Endothelial cell of umbilical vein (primary cell): ENCODE data around the gene ANKRD12. TPM values are rescaled to one million over a fixed set of nuclear protein-coding genes. Genes with fewer than 3 reads are reported as not detected.

Experiments
- BruUV-seq: library from RNA; stranded (reverse); fragments of 400-500 nt; replicated peaks from 2 replicates; lab custom pipeline; 2021; lab: Mats Ljungman, UMichigan
- CTCF ChIA-PET: fragments of 300-600, 350-600 bp; sonication (Branson Sonifier 250); formaldehyde crosslinking; loops from one replicate; lab custom pipeline; 2021; ENCODE audit warnings: antibody characterized with exemption, inconsistent platforms; lab: Charles Lee
- POLR2A ChIA-PET: fragments of 300-600, 350-600 bp; sonication (Branson Sonifier 250); formaldehyde crosslinking; loops from one replicate; lab custom pipeline; 2021; ENCODE audit warnings: antibody characterized with exemption, inconsistent platforms; lab: Charles Lee
- DNase-seq: peaks from one replicate; pipeline ENCODE4 v3.0.0-alpha.2; 2011; ENCODE audit warnings: low read depth, low spot score
- FAIRE-seq: peaks from 2 replicates; lab custom pipeline; 2011; peaks lifted over from hg19 to GRCh38; lab: Jason Lieb, UNC
- H2AFZ ChIP-seq: 2 replicates; pipeline ENCODE4 v1.6.0; 2012; ENCODE audit warnings: low read depth, low read length, control low read depth, inconsistent platforms
- H3K27ac ChIP-seq: 2 replicates; pipeline ENCODE4 v1.5.1; 2011; ENCODE audit warnings: low read depth, mild to moderate bottlenecking, control low read depth, low read length, moderate library complexity; ENCODE audit not compliant: insufficient read depth
- H3K27me3 ChIP-seq, 2 experiments: 2 replicates each; pipeline versions ENCODE4 v1.6.0 to v1.6.1; 2011; ENCODE audit warnings: low read length in 2 of 2, mixed read lengths in 1 of 2; ENCODE audit not compliant: control insufficient read depth in 2 of 2, insufficient read depth in 2 of 2
- H3K36me3 ChIP-seq, 2 experiments: 2 replicates in 1 of 2; 3 replicates in 1 of 2; pipeline ENCODE4 v1.5.1; 2011; ENCODE audit warnings: low read length in 2 of 2, mild to moderate bottlenecking in 1 of 2, moderate library complexity in 1 of 2; ENCODE audit not compliant: control insufficient read depth in 2 of 2, insufficient read depth in 2 of 2; ENCODE audit errors: extremely low read depth in 1 of 2
- H3K4me1 ChIP-seq: 3 replicates; pipeline ENCODE4 v1.5.1; 2011; ENCODE audit warnings: mild to moderate bottlenecking, low read length; ENCODE audit not compliant: control insufficient read depth, insufficient read depth; ENCODE audit errors: extremely low read depth
- H3K4me2 ChIP-seq: 2 replicates; pipeline ENCODE4 v1.6.1; 2011; ENCODE audit warnings: low read length, control low read depth, mixed read lengths; ENCODE audit not compliant: insufficient read depth
- H3K4me3 ChIP-seq, 3 experiments: fragments of 200-600 bp in 1 of 3; sonication (generic), shearing (Covaris generic) in 1 of 3; replicated peaks in 1 of 3; 2 replicates each; pipeline ENCODE4 v1.5.1; 2011 to 2016; ENCODE audit warnings: control low read depth in 3 of 3, low read length in 3 of 3, mild to moderate bottlenecking in 2 of 3, inconsistent platforms in 1 of 3, low read depth in 1 of 3, moderate library complexity in 1 of 3; ENCODE audit not compliant: insufficient read depth in 1 of 3
- H3K79me2 ChIP-seq: 2 replicates; pipeline ENCODE4 v1.6.0; 2012; ENCODE audit warnings: low read length, inconsistent platforms; ENCODE audit not compliant: control insufficient read depth, insufficient read depth
- H3K9ac ChIP-seq: replicated peaks from 2 replicates; pipeline ENCODE3; 2011; ENCODE audit warnings: low read length, control low read depth; ENCODE audit not compliant: insufficient read depth; ENCODE audit errors: extremely low read depth
- H3K9me1 ChIP-seq: replicated peaks from 3 replicates; pipeline ENCODE4 v1.6.0; 2011; ENCODE audit warnings: mild to moderate bottlenecking, low read length; ENCODE audit not compliant: control insufficient read depth, insufficient read depth; ENCODE audit errors: extremely low read depth
- H3K9me3 ChIP-seq: replicated peaks from 2 replicates; pipeline ENCODE4 v1.5.1; 2012; ENCODE audit warnings: low read length, inconsistent platforms; ENCODE audit not compliant: control insufficient read depth, insufficient read depth
- H4K20me1 ChIP-seq: replicated peaks from 2 replicates; pipeline ENCODE3; 2011; ENCODE audit warnings: mild to moderate bottlenecking, low read length; ENCODE audit not compliant: control insufficient read depth, insufficient read depth; ENCODE audit errors: extremely low read depth
- EZH2 ChIP-seq: IDR thresholded peaks from 2 replicates; pipeline ENCODE4 v1.6.1; 2012; ENCODE audit warnings: borderline replicate concordance, low read depth, mild to moderate bottlenecking, moderate library complexity, low read length, inconsistent platforms; ENCODE audit not compliant: severe bottlenecking
- FOS ChIP-seq: IDR thresholded peaks from 2 replicates; pipeline ENCODE4 v1.6.1; 2011; ENCODE audit warnings: mild to moderate bottlenecking, low read length, moderate library complexity, borderline replicate concordance; ENCODE audit not compliant: insufficient read depth
- GATA2 ChIP-seq: IDR thresholded peaks from 2 replicates; pipeline ENCODE4 v1.7.0; 2011; ENCODE audit warnings: low read depth, mild to moderate bottlenecking, moderate library complexity, mixed read lengths, low read length; ENCODE audit not compliant: insufficient read length, insufficient read depth
- POLR2A ChIP-seq: IDR thresholded peaks from 2 replicates; pipeline ENCODE4 v1.6.1; 2012; ENCODE audit warnings: low read depth, mild to moderate bottlenecking, control low read depth, low read length
- POLR2AphosphoS5 ChIP-seq: IDR thresholded peaks from 2 replicates; pipeline ENCODE4 v1.6.1; 2012; ENCODE audit warnings: low read depth, mild to moderate bottlenecking, control low read depth, low read length, moderate library complexity; ENCODE audit not compliant: insufficient read depth
- dilution Hi-C: fragments of 300-500 bp; cut with MboI; formaldehyde crosslinking; loops from one replicate; pipeline ENCODE4 v1.15.0; 2019; ENCODE audit warnings: low sequenced_read_pairs; ENCODE audit not compliant: extremely low pct_ligation_motif_present
- intact Hi-C: fragments of 100-400 bp; cut with micrococcal nuclease; formaldehyde crosslinking; loops from one replicate; pipeline ENCODE4 v1.10.0; 2022
- polyA plus RNA-seq, 4 experiments: library from polyadenylated mRNA; depleted of rRNA in 3 of 4; stranded (reverse) in 3 of 4; unstranded in 1 of 4; fragments of >200 nt; gene quantifications; 2 replicates each; pipeline versions ENCODE4 v1.2.1 to v1.2.3, GENCODE V29; 2011 to 2012; ENCODE audit warnings: missing spikeins in 1 of 4
- total RNA-seq: library from RNA; stranded (reverse); gene quantifications from 2 replicates; pipeline ENCODE4 v1.2.3, GENCODE V29; 2021
- TF ChIP-seq, protein P1 (sequence below): IDR thresholded peaks from 2 replicates; pipeline ENCODE4 v1.6.1; 2011; ENCODE audit not compliant: insufficient read depth, insufficient read length

ANKRD12 gene
- total and polyA plus RNA-seq, 2 donors (not counting 3 experiments of a cell fraction or from before 2014, with no cell fraction given): 1.5 to 25.4 TPM

DNA sequence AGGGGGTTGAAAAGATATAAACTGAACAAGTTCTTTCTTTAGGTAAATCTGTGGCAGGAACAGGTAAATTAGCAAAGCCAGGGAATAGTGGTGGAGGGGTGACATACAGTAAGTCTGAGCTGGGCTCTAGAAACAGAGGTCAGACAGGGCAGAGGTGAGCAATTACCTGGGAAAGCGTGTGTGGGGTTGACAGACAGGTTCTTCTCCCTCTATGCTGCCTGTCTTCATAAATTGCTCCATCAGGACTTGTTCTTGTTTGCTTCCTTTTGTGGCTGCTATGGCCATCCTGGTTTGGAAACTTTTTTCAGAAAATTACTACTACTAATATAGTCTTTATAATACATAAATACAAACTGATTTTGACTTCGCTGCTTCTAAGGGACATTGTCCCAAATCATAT lies 3.4 kb upstream of the ANKRD12 start:
- dilution Hi-C loops: no loop called here
- Histone ChIP-seq H3K4me1 (peaks cover 8% of the 10 kb centered on the region), H3K36me3 (peaks cover 5 to 22% of the 10 kb centered on the region in 2 experiments), H3K79me2 (peaks cover 23% of the 10 kb centered on the region), H3K9me3 (no peaks in the 10 kb centered on the region), H3K27ac (no peak overlapping the region), H3K4me2 (no peak overlapping the region), H3K9ac (no peak overlapping the region), H2AFZ (no peak overlapping the region), H4K20me1 (no peaks in the 10 kb centered on the region), H3K4me3 (no peak overlapping the region), H3K9me1 (no peaks in the 10 kb centered on the region), H3K27me3 (no peaks in the 10 kb centered on the region)
- intact Hi-C loops: loop anchor here (10.0 kb wide), 1 partner anchor 428 kb away; the partner anchor contains the start of gene MTCL1
- CTCF ChIA-PET: no interaction called here
- no TSS peak for BruUV-seq
- TF ChIP-seq POLR2A (no peak), FOS (no peak), GATA2 (no peak), POLR2AphosphoS5 (no peak), EZH2 (no peak)
- TF ChIP-seq, protein P1, sequence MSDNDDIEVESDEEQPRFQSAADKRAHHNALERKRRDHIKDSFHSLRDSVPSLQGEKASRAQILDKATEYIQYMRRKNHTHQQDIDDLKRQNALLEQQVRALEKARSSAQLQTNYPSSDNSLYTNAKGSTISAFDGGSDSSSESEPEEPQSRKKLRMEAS: no peak
- POLR2A ChIA-PET: no interaction called here
- DNase-seq (no peak), FAIRE-seq (no peak)
